Activated gamma-delta T cell treated with anti-CD3 and anti-CD28 coated beads, Interleukin-2, amount 50 U/mL, for 16 hours (primary cell): ENCODE data around the gene SKA2.
"Not testable (repeated sequence)": the region's sequence is repeated elsewhere in the genome, so short reads cannot be mapped to it uniquely, and the experiment has no call there.

Experiments
- DNase-seq: peaks from one replicate; pipeline ENCODE4 v3.0.0-alpha.2; 2020; ENCODE audit warnings: low read depth

The SKA2 gene

DNA sequence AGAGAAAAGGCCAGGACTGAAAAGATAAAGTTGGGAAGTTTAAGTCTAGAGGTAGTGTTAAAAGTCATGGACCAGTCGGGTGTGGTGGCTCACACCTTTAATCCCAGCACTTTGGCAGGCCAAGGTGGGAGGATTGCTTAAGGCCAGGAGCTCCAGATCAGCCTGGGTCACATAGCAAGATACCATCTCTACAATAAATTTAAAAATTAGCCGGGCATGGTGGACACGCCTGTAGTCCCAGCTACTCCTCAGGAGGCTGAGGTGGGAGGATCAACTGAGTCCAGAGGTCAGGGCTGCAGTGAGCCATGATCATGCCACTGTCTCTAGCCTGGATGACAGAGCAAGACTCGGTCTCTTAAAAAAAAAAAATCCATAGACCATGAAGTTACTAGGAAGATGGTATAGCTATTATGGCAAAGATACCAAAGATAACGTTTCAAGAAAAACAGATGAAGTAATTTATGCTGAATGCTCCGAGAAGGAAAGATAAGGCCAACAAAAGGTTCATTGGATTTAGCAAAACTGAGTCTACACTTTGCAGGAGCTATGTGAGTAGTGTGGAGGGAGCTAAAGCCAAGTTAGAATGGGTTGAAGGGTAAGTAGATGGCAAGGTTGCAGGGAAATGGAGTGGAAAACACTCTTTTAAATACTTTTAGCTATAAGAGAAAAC, 60.0 kb downstream of the SKA2 start:
- DNase-seq = no peak

DNA sequence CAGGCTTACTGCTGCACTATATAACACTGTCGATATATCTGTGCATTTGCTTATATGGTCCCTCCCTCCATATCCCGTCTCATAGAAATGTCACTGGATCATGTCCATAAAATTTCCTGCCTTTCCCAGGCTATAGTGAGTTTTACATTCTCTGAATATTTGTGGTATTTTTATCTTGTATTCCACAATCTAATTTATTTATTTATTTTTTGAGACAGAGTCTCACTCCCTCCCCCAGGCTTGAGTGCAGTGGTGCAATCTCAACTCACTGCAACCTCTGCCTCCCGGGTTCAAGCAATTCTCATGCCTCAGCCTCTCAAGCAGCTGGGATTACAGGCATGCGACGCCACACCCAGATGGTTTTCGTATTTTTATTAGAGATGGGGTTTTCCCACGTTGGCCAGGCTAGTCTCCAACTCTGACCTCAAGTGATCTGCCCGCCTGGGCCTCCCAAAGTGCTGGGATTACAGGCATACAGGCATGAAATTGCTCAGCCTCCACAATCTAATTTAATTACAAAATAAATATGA, 61.2 kb downstream of the SKA2 start:
- no peak for DNase-seq

- no peak for DNase-seq
Measured at GRCh38 chr17:59093145-59093701, 61.8 kb downstream of the SKA2 start.

GRCh38 chr17:59090593-59090992, 64.4 kb downstream of the SKA2 start:
- DNase-seq = not testable (repeated sequence)

DNA sequence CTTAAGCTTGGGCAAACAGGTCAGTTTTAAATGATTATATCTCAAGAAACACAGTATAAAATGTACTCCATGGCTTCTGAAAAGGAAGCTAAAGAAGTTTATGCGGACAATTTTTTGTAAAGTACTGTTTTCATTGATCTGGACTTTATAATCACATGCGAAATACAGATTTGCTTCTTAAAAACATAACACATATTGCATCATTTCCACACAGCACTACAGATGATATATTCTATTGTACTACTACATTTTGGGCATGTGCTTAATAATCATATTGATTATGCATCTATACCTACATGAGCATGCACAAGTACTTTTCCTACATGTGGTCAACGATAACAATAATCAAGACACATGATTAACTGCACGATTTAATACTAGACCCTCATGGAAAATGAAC, 70.8 kb downstream of the SKA2 start:
- DNase-seq = no peak

- no peak for DNase-seq
Measured at GRCh38 chr17:59074494-59074893, 80.5 kb downstream of the SKA2 start.

GRCh38 chr17:59073972-59074371, 81.0 kb downstream of the SKA2 start:
- no peak for DNase-seq

DNA sequence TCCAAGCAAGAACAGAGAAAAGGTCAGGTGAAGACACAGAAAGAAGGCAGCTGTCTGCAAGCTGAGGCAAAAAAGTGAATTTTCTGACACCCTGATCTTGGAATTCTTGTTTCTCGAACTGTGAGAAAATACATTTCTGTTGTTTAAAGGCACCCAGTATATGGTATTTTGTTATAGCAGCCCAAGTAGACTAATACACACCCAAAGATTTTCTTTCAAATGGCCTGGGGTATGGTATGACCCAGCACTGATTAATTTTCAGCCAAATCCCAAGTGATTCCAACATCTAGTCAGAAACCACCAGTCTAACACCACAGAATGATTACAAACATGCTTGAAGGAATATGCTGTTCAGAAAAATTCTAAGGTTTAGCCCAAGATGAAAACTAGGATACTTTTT, 85.1 kb downstream of the SKA2 start:
- no peak for DNase-seq

- DNase-seq = no peak
Measured at GRCh38 chr17:59067756-59068155, 87.2 kb downstream of the SKA2 start.

GRCh38 chr17:59067340-59067739, 87.6 kb downstream of the SKA2 start:
- DNase-seq = no peak

DNA sequence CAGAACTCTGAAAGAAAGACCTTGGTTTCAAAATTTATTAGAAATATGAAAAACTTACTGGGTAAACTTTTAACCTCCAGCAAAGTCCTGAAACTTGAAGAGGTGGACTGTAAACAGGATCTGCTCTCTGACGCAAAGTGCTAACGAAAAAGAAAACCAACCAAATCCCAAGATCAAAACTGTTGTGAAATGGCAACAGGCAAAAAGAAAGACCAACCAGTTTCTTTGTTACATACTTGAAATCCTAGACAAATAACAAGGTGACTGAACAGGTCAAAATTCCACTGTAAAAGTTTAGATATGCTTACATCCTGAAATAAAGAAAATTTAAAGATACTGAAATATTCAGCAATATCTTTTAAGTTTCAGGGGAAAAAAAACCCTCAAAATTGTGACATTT, 92.5 kb downstream of the SKA2 start:
- no peak for DNase-seq
